Limb (tissue), 2 donors: ENCODE results near the gene FSTL3.

ENCODE experiments used
- DNase-seq, 2 donors: peaks; one replicate each; pipeline ENCODE4 v3.0.0-alpha.2; 2016; ENCODE audit errors: extremely low spot score in 2 of 2

The FSTL3 gene

GRCh38 chr19:732148-733069 lies 56.2 kb downstream of the FSTL3 start:
- DNase-seq, result no peak
